GM19193 (cell line): Measurements from ENCODE around the gene ZBTB16.

Experiments
- POLR2A ChIP-seq: IDR thresholded peaks from 4 replicates; pipeline ENCODE4 v1.6.1; 2011; ENCODE audit not compliant: insufficient read depth, insufficient read length; ENCODE audit errors: extremely low read depth

The ZBTB16 gene, protein sequence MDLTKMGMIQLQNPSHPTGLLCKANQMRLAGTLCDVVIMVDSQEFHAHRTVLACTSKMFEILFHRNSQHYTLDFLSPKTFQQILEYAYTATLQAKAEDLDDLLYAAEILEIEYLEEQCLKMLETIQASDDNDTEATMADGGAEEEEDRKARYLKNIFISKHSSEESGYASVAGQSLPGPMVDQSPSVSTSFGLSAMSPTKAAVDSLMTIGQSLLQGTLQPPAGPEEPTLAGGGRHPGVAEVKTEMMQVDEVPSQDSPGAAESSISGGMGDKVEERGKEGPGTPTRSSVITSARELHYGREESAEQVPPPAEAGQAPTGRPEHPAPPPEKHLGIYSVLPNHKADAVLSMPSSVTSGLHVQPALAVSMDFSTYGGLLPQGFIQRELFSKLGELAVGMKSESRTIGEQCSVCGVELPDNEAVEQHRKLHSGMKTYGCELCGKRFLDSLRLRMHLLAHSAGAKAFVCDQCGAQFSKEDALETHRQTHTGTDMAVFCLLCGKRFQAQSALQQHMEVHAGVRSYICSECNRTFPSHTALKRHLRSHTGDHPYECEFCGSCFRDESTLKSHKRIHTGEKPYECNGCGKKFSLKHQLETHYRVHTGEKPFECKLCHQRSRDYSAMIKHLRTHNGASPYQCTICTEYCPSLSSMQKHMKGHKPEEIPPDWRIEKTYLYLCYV

DNA sequence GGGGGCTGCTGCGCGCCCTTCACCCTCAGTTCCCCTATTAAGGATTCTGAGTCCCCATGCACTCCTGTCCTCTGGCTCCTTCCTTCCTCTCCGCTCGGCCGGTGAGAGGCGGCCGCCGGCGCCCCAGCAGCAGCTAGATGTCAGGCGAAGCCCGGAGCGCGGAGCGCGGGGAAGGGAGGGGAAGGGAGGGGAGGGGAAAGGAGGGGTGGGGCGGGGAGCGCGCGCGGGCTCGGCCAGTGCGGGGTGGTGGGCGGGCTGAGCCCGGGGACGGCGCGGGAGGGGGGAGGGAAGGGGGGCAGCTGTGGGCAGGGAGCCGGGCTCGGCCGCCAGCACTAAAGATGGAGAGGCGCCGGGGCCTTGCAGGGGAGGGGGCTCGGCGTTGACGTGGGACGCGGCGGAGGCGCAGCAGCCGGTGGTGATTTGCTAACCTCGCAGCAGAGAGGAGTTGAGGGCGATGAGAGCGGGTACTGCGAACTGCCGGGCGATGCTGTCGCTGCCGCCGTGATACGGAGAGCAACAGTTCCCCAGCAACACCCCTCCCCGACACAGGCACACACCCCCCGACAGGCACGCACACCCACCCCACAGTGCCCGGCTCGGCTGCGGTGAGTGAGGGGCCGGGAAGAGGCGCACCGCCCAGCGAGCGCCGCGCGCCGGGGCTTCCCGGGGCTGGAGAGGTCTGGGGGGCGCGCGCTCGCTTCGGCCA lies at the start of gene ZBTB16:
TSS of gene ZBTB16 (plus strand) at position 434 of the 706 bp plus-strand sequence. CDS start 3,590 bp downstream, outside the sequence.
- no peak for TF ChIP-seq POLR2A

DNA sequence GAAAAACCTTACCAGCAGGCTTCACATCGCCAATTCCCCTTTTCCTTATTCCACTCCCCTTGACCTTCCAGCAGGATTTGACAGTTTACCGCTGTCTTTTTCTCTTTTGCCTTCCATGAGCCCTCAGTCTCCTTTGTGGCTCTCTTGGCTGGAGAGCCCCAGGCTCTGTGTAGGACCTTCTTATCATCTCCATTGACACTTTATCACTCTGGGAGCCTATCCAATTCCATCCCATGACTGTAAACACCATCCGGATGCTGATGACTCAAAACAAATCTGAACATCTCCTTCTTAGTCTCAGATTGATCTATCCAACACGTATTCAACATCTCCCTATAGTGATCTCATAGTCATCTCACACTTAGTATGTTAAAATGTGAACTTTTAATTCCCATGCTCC lies 48.6 kb upstream of the ZBTB16 start:
- TF ChIP-seq POLR2A: no peak

DNA sequence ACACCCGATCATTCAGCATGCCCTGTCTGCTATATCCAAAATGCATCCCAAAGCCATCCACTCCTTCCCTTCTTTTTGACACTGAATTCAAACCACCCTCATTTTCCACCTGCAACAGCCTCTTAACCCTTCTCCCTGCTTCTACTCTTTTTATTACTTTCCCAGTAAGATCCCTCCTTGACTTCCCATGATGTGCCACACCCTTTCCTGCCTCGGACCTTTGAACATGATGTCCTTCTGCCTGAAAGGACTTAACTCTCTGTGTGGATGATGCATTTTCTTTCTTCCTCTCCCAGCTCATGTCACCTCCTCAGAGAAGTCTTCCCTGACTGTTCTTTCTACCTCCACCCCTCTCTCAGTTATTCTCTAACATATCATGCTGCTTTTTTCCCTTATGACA lies 48.1 kb upstream of the ZBTB16 start:
- TF ChIP-seq POLR2A: no peak

- no peak for TF ChIP-seq POLR2A
These were observed 44.4 kb upstream of the ZBTB16 start for GRCh38 chr11:114015117-114015516.

- no peak for TF ChIP-seq POLR2A
These were observed 42.5 kb upstream of the ZBTB16 start for GRCh38 chr11:114016986-114017385.

DNA sequence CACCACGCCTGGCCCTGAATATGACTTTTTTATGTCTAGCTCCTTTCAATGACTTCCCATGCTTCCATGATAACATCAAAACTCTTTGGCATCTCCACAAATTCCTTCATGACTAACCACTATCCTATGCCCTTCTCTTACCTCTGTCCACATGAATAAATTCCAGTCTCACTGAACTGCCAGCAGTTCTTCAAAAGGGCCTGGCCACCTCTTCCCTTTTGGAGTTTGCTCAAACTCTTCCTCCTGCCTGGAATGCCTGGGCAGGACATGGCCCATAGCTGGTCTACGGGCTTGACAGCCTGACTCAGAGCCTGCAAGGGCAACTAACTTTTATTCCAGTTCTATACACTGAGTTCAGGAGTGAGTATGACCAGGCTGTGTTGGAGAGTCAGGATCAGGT lies 41.8 kb upstream of the ZBTB16 start:
- no peak for TF ChIP-seq POLR2A

- TF ChIP-seq POLR2A: no peak
These were observed 40.5 kb upstream of the ZBTB16 start for GRCh38 chr11:114019046-114019445.

GRCh38 chr11:114019574-114019973 lies 39.9 kb upstream of the ZBTB16 start:
- TF ChIP-seq POLR2A: no peak

DNA sequence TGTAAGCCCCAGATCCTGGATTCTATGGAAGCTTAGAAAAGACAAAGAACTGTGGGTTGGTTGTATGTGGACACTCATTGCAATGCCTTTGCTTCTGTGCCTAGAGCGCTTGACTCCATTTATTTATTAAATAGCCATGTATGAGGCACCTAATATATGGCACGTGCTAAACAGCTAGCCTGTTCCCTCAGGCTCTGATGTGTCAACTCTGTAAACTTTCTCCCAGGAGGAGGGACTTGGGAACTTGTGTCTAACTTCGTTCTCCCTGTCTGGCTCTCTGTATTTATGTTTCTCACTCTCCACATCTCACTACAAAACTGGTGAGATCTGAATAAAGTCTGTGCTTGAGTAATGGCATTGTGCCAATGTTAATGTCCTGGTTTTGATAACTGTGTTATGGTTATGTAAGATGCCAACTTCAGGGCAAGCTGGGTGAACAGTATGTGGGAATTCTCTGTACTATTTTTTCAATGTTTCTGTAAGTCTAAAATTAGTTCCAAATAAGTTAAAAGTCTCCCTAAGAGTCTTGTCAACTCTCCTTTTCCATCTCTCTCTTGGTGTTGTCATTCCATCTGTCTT lies 34.1 kb upstream of the ZBTB16 start:
- TF ChIP-seq POLR2A: no peak

- TF ChIP-seq POLR2A: no peak
These were observed 33.2 kb upstream of the ZBTB16 start for GRCh38 chr11:114026355-114026754.

GRCh38 chr11:114027391-114027790 lies 32.1 kb upstream of the ZBTB16 start:
- TF ChIP-seq POLR2A: no peak

- no peak for TF ChIP-seq POLR2A
These were observed 31.6 kb upstream of the ZBTB16 start for GRCh38 chr11:114027926-114028325.

DNA sequence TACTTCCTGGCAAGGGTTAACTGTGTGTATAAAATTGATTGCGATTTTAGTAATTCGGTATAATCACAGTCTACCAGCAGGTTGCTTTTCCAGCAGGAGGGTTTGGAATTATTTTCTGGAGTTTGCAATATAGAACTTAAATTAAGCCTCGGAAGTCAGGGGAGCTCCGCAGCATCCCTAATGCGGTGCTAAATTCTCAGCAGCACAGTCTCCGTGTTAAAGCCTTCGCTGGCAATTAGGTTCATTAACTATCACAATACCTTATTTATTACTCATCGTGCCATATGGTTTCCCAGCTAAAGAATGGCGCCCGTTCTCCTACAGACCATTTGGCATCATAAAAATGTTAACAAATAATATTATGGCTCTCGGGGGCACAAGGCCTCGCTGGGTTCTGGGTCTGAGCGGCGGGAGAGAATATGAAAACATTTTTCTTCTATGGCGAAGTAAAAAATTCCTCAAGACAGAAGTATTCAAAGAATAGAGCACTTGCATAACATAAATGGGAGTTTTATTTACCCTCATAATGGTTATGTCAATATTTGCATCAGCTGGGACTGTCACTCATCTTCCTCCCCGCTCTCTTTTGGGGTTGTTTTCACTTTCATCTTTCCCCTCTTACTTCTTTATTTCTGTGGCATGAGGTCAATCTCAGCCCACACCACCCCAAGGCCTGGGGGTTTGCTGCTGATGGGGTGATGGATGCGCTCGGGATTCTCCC lies 28.1 kb upstream of the ZBTB16 start:
- no peak for TF ChIP-seq POLR2A

- TF ChIP-seq POLR2A: no peak
These were observed 27.6 kb upstream of the ZBTB16 start for GRCh38 chr11:114031967-114032320.

GRCh38 chr11:114033066-114033465 lies 26.4 kb upstream of the ZBTB16 start:
- no peak for TF ChIP-seq POLR2A
